Astrocyte (in vitro differentiated cells and primary cell): ENCODE data around the gene SHC4.

Experiments used
- EZH2 ChIP-seq: IDR thresholded peaks from 2 replicates; pipeline ENCODE4 v1.6.1; 2012; ENCODE audit warnings: mild to moderate bottlenecking, low read length, inconsistent platforms; ENCODE audit not compliant: insufficient read depth
- TF ChIP-seq, protein P1 (sequence below): IDR thresholded peaks from 2 replicates; pipeline ENCODE4 v1.5.1; 2011; ENCODE audit warnings: low read depth, mild to moderate bottlenecking, inconsistent platforms, low read length, moderate library complexity; ENCODE audit not compliant: insufficient read depth

GRCh38 chr15:48810414-48811324 is 153.1 kb downstream of the SHC4 start, which contains the start of gene CEP152:
- TF ChIP-seq, protein P1, sequence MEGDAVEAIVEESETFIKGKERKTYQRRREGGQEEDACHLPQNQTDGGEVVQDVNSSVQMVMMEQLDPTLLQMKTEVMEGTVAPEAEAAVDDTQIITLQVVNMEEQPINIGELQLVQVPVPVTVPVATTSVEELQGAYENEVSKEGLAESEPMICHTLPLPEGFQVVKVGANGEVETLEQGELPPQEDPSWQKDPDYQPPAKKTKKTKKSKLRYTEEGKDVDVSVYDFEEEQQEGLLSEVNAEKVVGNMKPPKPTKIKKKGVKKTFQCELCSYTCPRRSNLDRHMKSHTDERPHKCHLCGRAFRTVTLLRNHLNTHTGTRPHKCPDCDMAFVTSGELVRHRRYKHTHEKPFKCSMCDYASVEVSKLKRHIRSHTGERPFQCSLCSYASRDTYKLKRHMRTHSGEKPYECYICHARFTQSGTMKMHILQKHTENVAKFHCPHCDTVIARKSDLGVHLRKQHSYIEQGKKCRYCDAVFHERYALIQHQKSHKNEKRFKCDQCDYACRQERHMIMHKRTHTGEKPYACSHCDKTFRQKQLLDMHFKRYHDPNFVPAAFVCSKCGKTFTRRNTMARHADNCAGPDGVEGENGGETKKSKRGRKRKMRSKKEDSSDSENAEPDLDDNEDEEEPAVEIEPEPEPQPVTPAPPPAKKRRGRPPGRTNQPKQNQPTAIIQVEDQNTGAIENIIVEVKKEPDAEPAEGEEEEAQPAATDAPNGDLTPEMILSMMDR, result no peak
- TF ChIP-seq EZH2, result no peak
